Raji (cell line): Measurements from ENCODE around the gene HKDC1.

Source experiments
- POLR2A ChIP-seq: IDR thresholded peaks from 2 replicates; pipeline ENCODE4 v1.6.1; 2011; ENCODE audit warnings: low read depth, low read length, control low read depth; ENCODE audit not compliant: insufficient read depth

Gene HKDC1

DNA sequence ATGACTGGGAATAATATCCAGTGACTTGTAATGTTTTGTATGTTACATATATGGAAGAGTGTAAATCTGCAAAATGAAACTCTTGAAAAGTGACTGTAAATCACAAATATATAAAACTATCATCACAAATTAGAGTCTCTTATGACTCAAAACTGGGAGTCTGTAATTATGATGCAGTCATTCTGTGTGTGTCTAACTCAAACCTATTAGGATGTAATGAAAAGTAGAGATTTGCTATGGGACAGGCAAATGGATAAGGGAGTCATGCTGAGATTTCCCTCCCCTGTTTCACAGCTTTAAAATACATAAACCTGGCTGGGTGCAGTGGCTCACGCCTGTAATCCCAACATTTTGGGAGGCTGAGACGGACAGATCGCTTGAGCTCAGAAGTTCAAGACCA lies 8.6 kb upstream of the HKDC1 start:
- TF ChIP-seq POLR2A, result no peak

DNA sequence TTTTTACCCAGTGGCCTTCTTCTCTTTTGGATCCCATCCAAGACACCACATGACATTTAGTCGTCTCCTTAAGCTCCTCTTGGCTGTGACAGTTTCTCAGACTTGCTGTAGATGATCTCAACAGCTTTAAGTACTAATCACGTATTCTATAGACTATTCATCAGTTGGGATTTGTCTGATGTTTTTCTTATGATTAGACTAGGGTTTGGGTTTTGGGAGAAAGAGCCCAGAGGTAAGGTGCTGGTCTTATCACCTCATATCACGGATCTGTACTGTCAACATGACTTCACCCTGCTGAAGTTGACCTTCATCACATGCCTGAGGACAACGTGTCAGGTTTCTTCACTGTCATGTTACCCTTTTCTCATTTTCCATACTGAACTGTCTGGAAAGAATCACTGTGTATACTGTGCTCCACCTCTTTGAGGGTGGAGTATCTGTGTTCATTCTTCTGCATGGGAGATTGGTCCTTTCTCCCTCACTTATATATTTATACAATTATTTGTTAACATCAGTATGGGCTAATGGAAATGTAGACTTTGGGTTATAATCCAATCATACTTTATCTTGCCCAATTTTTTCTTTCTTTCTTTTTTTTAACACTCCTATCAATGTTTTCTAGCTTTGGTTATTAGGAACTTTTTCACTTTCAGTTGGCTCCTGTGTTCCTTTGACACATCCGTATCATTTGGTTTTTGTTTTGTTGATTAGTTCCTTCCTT lies 6.4 kb upstream of the HKDC1 start:
- TF ChIP-seq POLR2A, result no peak

DNA sequence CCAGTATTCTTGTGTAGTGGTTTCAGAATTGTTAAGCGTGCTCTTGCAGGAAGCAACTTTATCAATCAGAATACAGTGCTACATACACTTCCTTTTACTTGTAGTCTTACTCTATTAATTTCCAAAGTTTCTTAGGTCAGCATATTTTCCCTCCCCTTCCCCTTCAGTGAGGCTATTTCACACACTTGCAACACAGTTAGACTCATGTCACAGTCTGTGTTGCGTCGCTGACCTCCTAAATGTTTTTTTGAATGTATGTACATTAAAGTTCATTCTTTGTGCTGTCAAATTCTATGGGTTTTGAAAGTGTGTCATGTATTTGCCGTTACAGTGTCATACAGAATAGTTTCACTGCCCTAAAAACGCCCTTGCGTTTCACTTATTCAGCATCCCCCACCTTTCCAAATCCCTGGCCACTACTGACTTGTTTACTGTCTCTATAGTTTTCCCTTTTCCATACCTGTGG lies 5.4 kb upstream of the HKDC1 start:
- no peak for TF ChIP-seq POLR2A

DNA sequence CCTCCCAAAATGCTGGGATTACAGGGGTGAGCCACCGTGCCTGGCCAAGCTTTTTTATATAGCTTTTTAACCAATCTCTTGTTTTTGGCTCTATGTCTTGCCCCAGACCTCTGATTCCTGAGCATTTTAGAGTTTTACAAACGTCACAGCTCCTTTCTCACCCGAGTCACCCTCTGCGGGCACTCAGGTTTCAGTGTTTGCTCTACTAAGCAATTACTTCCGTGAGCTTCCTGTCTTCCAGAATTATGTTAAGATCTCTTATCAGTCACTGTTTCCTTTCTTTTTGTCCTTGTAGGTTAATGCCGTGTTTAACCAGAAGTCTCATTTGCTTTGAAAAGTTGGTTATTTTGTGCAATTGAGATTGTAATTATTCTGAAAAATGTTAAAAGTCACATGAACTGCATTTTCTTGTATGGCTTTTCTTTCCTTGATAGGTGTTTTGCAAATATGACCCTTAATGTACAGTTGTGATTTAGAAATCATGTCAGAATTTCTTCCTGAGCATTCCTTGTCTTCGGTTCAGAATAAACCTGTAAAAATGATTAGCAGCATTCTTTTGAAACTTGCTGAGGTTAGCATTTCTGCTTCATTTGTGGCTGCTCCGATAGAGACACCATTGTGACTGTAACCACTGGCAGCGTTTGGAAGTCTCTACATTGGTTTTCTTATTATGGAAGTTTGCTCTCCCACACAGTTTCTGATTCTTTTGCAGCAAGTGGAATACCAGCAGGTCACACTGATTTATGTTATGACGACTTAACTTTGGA lies 4.5 kb upstream of the HKDC1 start:
- no peak for TF ChIP-seq POLR2A

DNA sequence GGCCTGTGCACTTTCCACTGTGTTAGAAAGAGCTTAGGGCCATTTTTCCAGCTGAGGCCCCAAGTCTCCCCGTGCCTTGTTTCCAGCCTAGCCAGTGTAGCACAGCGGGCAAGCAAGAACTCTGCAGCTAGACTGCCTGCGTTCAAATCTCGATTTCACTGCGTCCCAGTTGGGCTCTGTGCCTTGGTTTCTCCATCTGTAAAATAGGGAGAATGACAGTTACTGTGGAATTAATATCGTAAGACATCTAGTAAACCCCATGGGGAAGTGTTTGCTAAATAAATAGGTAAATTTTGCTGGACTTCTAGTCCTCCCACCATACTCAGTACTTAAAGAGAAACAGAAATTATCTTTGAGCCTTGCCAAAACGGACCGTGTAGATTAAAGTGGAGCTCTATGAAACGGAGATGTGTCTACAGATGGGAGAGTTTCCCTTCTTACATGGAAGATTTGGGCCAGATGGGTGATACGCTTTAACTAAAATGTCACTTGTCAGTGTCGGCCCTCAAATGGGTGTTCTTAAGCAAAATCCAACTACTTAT lies 3.5 kb upstream of the HKDC1 start:
- TF ChIP-seq POLR2A, result no peak

DNA sequence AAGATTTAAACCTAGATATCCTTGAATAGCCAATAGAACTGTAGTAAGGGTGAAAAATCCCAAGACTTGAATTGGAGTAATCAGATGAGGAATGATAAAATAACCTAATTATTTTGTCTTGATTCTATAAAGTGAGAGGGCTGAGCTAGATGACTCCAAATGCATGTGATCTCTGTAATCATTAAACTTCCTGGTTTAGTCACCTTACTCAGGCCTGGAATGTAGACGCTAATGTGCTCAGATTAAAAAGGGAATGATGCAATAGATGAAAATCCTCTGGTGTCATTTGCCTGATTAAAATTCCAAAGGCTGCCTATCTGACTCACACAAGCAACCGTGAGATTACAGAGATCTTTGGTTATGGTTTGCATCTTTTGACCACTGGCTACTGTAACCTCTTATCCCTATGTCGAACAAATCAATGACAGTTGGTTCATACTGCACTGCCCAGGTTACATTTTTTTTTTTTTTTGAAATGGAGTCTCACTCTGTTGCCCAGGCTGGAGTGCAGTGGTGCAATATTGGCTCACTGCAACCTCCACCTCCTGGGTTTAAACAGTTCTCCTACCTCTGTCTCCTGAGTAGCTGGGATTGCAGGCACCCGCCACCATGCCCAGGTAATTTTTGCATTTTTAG lies 2.9 kb upstream of the HKDC1 start:
- no peak for TF ChIP-seq POLR2A

DNA sequence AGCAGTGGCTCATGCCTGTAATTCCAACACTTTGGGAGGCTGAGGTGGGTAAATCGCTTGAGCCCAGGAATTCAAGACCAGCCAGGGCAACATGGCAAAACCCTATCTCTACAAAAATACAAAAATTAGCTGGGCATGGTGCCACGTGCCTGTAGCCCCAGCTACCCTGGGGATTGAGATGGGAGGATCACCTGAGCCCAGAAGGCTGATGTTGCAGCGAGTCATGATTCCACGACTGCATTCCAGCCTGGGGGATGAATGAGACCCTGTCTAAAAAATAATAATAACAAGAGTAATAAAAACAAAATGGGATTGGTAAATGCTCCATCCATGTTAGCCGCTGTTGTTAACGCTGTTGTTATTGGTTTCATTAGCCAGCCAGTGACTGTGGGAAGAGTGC lies 1.3 kb upstream of the HKDC1 start:
- TF ChIP-seq POLR2A, result no peak

DNA sequence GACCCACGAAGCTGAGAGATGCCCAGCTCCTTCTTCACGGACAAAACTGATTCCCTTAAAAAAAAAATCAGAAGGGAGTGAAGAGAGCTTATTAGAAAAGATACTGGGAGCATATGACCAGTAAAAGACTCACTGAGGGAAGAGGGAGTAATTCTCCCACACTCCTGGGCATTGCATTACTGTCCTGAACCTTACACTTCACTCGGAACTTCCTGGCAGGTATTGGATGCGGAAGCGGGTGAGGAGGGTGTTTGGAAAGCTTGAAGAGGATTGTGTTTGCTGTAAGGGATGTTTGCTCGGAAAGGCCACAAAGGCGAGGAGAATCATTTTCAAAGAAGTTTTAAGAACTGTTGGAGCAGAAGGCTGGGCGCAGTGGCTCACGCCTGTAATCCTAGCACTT lies 375 bp downstream of the HKDC1 start:
- TF ChIP-seq POLR2A, result no peak

DNA sequence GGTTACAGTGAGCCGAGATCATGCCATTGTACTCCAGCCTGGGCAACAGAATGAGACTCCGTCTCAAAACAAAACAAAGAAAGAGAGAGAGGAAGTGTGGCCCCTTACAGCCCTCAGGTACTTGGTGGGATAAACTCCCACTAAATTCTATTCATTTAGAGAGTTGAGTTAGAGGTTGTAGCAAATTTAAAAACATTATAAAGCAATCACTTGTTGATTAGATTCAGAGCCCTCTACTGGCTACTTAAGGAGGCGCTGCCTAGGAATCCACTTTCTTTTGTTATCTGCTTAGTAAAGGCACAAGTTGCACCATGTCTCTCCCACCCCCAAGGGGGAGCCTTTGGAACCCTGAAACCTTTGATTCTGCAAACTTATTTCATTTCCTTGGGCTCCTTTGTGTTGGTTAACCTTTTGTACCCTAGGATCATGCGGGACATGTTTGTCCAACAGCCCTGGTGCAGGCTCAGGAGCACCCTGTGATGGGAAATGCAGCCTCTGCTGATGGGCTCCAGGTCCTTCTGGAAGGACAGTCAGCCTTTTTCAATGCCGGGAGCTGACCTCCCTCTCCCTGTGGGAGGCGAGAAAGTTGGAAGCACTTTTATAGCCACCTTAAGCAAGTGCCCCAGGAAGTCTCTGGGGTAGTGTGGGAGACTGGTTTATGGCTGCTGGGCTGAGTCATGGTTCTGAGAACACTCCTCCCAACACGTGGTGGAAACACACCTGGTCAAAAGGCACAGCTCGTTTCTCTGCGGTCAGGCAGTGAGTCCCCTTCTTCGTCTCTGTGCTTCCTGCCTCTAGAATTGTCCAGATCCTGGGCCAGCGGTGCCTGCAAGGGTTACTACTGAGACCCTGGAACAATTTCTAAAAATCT lies 2.3 kb downstream of the HKDC1 start:
- TF ChIP-seq POLR2A, result peak; percentile 41; the same call in 1 of the 2 replicates

DNA sequence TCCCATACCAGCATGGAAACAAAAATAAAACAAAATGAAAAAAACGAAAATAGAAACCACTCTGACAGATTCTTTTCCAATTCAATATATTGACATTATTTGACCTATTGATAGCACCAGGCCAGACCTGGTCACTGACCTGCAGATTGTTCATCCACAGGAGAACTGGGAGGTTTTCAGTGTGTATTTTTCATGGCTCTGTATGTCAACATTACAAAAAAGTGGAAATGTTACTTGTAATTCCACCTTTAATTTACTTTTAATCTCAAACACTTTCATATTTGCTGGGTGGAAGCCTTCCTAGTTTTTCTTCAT lies 2.9 kb downstream of the HKDC1 start:
- TF ChIP-seq POLR2A, result no peak

DNA sequence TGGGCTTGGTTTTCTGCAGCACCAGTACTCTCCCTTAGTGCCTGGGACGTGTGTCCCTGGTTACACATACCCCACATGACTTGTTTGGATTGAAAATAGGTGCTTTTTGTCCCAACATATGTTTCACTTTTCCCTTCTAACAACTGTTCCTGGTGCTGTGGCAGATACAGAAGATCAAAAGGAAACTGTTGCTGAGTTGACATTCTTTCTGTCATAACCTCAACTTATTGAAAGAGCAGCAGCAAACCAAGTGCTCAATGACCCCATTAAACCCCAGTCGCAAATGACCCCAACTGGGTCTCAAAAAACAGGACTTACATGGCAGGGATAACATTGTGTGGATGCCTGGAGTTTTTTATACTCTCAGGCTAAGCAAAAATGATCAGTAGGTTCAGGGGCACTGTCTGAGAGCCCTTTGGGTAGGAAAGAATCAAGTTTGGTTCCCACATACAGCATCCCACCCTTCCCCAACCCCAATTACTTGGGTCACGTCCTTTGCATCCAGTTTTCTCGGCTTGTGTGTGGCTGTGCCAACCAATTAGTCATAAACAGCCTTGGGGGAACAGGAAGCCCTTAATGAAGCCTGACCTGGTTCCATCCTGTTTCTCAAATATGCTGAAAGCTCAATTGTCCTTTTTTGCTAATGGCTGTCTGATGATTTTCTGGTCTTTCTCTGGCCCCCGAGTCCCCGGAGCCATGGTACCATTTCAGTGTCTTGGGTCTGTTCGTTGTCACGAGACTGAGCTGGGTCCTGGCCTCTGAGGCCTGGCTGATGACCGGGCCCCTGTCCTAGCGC lies 4.9 kb downstream of the HKDC1 start:
- no peak for TF ChIP-seq POLR2A

DNA sequence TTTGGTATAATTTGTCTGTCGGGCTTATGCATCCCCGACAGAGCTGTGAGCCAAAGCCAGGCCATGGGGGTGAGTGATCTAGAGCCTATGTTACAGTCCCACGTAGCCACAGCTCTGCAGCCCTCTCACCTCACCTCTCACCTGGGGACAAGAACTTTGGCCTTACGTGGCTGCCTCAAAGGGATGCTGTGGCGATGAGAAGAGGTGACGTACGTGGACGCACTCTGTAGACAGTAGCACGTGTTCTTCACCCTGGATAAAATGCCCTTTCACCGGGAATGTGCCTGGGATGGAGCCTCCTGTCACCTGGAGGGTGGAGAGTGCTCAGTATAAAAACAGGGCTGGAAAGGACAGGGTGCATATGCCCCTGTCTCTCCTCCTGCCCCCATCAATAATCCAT lies 5.5 kb downstream of the HKDC1 start:
- TF ChIP-seq POLR2A, result no peak

DNA sequence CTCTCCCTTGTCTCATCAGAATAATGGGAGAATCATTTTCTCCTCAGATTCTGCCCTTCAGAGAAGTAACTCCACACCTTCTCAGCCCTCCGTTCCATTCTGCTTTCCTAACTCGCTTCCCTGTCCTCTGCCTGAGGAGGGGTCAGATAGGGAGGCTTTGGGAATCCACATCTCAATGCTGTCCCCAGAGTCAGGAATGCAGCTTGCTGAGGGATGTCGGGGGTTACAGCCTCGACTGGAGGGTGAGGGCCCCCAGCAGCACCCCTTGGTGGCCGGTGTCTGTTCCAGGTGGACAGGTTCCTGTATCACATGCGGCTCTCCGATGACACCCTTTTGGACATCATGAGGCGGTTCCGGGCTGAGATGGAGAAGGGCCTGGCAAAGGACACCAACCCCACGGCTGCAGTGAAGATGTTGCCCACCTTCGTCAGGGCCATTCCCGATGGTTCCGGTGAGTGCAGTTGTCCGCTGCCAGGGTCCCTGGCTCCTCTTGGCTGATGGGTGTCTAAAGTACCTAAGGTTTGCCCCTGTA lies 6.9 kb downstream of the HKDC1 start:
- no peak for TF ChIP-seq POLR2A

DNA sequence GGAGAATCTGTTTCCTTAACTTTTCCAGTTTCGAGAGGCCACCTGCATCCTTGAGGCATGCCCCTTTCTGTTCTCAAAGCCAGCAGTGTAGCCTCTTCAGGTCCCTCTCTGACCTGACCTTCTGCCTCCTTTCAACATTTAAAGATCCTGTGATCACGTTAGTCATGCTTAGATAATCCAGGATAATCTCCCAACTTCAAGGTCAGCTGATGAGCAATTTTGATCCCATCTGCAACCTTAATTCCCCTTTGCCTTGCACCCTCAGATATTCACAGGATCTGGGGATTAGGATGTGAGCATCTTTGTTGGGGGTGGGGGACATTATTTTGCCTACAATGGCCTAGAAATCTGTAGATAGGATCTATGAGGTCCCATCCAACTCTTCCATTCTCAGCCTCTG lies 8.0 kb downstream of the HKDC1 start:
- TF ChIP-seq POLR2A, result no peak
